Fibroblast of lung (primary cell): ENCODE data around the gene MYO1E. TPM values are rescaled to one million over a fixed set of nuclear protein-coding genes. Genes with fewer than 3 reads are reported as not detected.

Source experiments
- DNase-seq, 2 donors: peaks; one replicate each; pipeline versions ENCODE4 v3.0.0 to v3.0.0-alpha.2; 2010; ENCODE audit warnings: low read depth in 2 of 2
- H2AFZ ChIP-seq: 2 replicates; pipeline ENCODE4 v1.5.1; 2012; ENCODE audit warnings: low read length, control low read depth, inconsistent platforms
- H3K27ac ChIP-seq: 2 replicates; pipeline ENCODE4 v1.5.1; 2011; ENCODE audit warnings: low read length, control low read depth; ENCODE audit not compliant: insufficient read depth
- H3K27me3 ChIP-seq: 2 replicates; pipeline ENCODE4 v1.5.1; 2011; ENCODE audit warnings: mild to moderate bottlenecking, low read length; ENCODE audit not compliant: control insufficient read depth, insufficient read depth
- H3K36me3 ChIP-seq: 2 replicates; pipeline ENCODE4 v1.5.1; 2011; ENCODE audit warnings: low read length; ENCODE audit not compliant: control insufficient read depth, insufficient read depth
- H3K4me1 ChIP-seq: 2 replicates; pipeline ENCODE4 v1.5.1; 2011; ENCODE audit warnings: low read length; ENCODE audit not compliant: control insufficient read depth, insufficient read depth; ENCODE audit errors: extremely low read depth
- H3K4me2 ChIP-seq: 2 replicates; pipeline ENCODE4 v1.5.1; 2011; ENCODE audit warnings: low read length, control low read depth; ENCODE audit not compliant: insufficient read depth; ENCODE audit errors: extremely low read depth
- H3K4me3 ChIP-seq, 4 experiments: fragments of 200-600 bp in 1 of 4; sonication (generic) in 1 of 4; replicated peaks in 1 of 4; 2 replicates each; pipeline ENCODE4 v1.5.1; 2011 to 2016; ENCODE audit warnings: low read length in 4 of 4, low read depth in 3 of 4, mild to moderate bottlenecking in 3 of 4, control low read depth in 2 of 4, inconsistent platforms in 1 of 4, mixed read lengths in 1 of 4; ENCODE audit not compliant: insufficient read depth in 1 of 4; ENCODE audit errors: control extremely low read depth in 1 of 4
- H3K79me2 ChIP-seq: 2 replicates; pipeline ENCODE4 v1.5.1; 2012; ENCODE audit warnings: mild to moderate bottlenecking, low read length, inconsistent platforms; ENCODE audit not compliant: control insufficient read depth, insufficient read depth
- H3K9ac ChIP-seq: 2 replicates; pipeline ENCODE4 v1.5.1; 2011; ENCODE audit warnings: mild to moderate bottlenecking, low read length, control low read depth; ENCODE audit not compliant: insufficient read depth
- H3K9me3 ChIP-seq: 2 replicates; pipeline ENCODE4 v1.5.1; 2012; ENCODE audit warnings: low read depth, low read length; ENCODE audit not compliant: control insufficient read depth, insufficient read depth
- H4K20me1 ChIP-seq: 2 replicates; pipeline ENCODE4 v1.5.1; 2011; ENCODE audit warnings: low read length; ENCODE audit not compliant: control insufficient read depth, insufficient read depth; ENCODE audit errors: extremely low read depth
- EZH2 ChIP-seq: IDR thresholded peaks from 2 replicates; pipeline ENCODE4 v1.5.1; 2012; ENCODE audit warnings: low read length, control low read depth, mild to moderate bottlenecking; ENCODE audit errors: missing control alignments
- polyA plus RNA-seq, 2 donors: library from polyadenylated mRNA; depleted of rRNA in 1 of 2; stranded (reverse) in 1 of 2; unstranded in 1 of 2; fragments of >200 nt; gene quantifications; 2 replicates each; pipeline ENCODE4 v1.2.1, GENCODE V29; 2011 to 2012; ENCODE audit warnings: missing spikeins in 1 of 2
- total RNA-seq: library from RNA; depleted of rRNA; stranded (reverse); fragments of >200 nt; gene quantifications from 2 replicates; pipeline ENCODE4 v1.2.1, GENCODE V29; 2014
- TF ChIP-seq, protein P1 (sequence below), 2 donors: IDR thresholded peaks in 1 of 2; conservative IDR thresholded peaks in 1 of 2; 1 replicate in 1 of 2; 2 replicates in 1 of 2; pipeline ENCODE4 v1.5.1; 2011 to 2012; ENCODE audit warnings: low read length in 2 of 2, control low read depth in 1 of 2, inconsistent platforms in 1 of 2, low read depth in 1 of 2, mild to moderate bottlenecking in 1 of 2

Gene MYO1E
- total and polyA plus RNA-seq, 2 donors (not counting 1 experiment from before 2014, with no cell fraction given), result 27.6 to 84.0 TPM

DNA sequence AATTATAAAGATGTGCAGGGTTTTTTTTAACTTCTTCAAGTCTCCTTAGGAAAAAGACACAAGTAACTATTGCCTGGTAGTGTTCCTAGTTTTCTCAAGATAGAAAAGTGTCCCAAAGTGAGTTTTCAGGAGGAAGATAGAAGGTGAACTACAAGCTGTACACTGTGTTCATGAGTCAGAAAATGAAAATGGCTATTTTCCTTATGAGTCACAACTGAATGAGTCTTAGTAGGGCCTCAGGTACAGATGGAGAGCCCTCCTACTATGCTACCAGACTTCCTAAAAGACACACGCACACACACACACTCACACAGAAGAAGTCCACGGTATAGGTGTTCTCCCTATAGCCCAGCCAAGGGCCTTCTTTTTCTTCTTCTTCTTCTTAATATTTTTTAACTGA lies 3.1 kb downstream of the MYO1E start:
- Histone ChIP-seq H3K4me2 (no peak overlapping the region), H3K4me1 (peaks cover 8% of the 10 kb centered on the region), H3K36me3 (no peaks in the 10 kb centered on the region), H3K9ac (no peak overlapping the region), H3K27ac (no peak overlapping the region), H2AFZ (no peak overlapping the region), H4K20me1 (no peaks in the 10 kb centered on the region), H3K27me3 (no peaks in the 10 kb centered on the region), H3K4me3 (no peak overlapping the region), H3K9me3 (no peaks in the 10 kb centered on the region), H3K79me2 (peaks cover 70% of the 10 kb centered on the region)
- DNase-seq, result peak in 1 of 2 donors; percentile 35
- no peak for TF ChIP-seq EZH2
- TF ChIP-seq, protein P1, sequence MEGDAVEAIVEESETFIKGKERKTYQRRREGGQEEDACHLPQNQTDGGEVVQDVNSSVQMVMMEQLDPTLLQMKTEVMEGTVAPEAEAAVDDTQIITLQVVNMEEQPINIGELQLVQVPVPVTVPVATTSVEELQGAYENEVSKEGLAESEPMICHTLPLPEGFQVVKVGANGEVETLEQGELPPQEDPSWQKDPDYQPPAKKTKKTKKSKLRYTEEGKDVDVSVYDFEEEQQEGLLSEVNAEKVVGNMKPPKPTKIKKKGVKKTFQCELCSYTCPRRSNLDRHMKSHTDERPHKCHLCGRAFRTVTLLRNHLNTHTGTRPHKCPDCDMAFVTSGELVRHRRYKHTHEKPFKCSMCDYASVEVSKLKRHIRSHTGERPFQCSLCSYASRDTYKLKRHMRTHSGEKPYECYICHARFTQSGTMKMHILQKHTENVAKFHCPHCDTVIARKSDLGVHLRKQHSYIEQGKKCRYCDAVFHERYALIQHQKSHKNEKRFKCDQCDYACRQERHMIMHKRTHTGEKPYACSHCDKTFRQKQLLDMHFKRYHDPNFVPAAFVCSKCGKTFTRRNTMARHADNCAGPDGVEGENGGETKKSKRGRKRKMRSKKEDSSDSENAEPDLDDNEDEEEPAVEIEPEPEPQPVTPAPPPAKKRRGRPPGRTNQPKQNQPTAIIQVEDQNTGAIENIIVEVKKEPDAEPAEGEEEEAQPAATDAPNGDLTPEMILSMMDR (conservative IDR thresholded peaks at IDR 0.05 in 1 of 2, IDR thresholded peaks at IDR 0.05 in 1 of 2; ENCODE audit: low read depth in 1 of 2, low read length in 2 of 2), result no peak

DNA sequence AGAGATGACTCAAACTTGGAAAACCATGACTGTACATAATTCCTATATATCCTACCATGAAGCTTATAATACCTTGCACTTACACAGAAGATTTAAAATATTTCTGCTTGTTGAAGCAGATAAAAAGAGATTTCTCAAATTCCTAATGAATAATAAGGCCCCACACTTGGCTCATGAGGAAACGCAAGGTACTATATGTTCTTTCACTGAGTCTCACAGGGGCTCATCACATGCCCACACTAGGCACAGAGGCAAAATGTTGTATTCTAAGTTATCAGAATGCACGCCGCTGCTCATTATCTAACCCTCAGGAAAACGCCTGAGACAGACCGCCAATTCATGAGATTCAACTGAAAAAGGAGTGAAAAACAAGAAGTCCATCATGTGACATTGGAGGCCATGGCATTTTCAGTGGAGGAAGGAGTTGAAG lies 5.6 kb downstream of the MYO1E start:
- Histone ChIP-seq H3K4me2 (no peak overlapping the region), H3K36me3 (no peaks in the 10 kb centered on the region), H3K4me3 (no peak overlapping the region), H3K4me1 (peaks cover 8% of the 10 kb centered on the region), H3K79me2 (peaks cover 79% of the 10 kb centered on the region), H3K9ac (no peak overlapping the region), H3K27ac (no peak overlapping the region), H2AFZ (no peak overlapping the region), H4K20me1 (no peaks in the 10 kb centered on the region), H3K27me3 (no peaks in the 10 kb centered on the region), H3K9me3 (no peaks in the 10 kb centered on the region)
- peak in 1 of 2 donors; percentile 31 for DNase-seq
- TF ChIP-seq, protein P1 (conservative IDR thresholded peaks at IDR 0.05 in 1 of 2, IDR thresholded peaks at IDR 0.05 in 1 of 2; ENCODE audit: low read depth in 1 of 2, low read length in 2 of 2), result no peak
- TF ChIP-seq EZH2, result no peak

DNA sequence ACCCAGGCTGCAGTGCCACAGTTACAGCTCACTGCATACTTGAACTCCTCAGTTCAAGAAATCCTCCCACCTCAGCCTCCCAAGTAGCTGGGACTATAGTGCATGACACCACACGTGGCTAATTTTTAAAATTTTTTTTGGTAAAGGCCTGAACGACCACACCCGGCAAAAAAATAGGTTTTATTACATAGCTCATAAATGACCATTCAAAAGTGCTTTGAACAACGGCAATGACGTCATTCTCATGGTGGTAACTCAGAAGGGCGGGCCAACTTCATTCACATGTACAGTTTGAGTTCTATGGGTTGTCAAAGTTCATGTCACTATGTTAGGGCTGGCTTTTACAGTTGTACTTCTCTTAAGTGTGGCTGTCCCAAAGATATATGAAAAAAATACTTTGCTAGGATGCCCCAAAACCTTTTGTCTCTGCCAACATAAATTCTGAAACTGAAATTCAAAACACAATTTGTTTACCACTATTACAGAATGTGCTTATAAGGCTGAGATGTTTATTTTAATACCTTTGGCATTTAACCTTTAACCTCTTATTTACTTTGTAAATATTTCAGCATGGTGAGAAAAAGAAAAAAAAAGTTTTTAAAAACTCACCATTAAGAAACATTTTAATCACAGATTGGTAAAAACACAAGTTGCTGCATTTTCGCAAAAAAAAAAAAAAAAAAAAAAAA lies 6.2 kb downstream of the MYO1E start:
- Histone ChIP-seq H3K27me3 (no peaks in the 10 kb centered on the region), H3K4me3 (no peak overlapping the region), H4K20me1 (no peaks in the 10 kb centered on the region), H3K27ac (no peak overlapping the region), H3K79me2 (peaks cover 76% of the 10 kb centered on the region), H3K9me3 (no peaks in the 10 kb centered on the region), H3K4me2 (no peak overlapping the region), H3K36me3 (no peaks in the 10 kb centered on the region), H3K9ac (no peak overlapping the region), H3K4me1 (peaks cover 8% of the 10 kb centered on the region), H2AFZ (no peak overlapping the region)
- peak in 1 of 2 donors; percentile 50 for DNase-seq
- TF ChIP-seq, protein P1 (conservative IDR thresholded peaks at IDR 0.05 in 1 of 2, IDR thresholded peaks at IDR 0.05 in 1 of 2; ENCODE audit: low read depth in 1 of 2, low read length in 2 of 2), result no peak
- TF ChIP-seq EZH2, result no peak
